Glutamatergic neuron (in vitro differentiated cells): ENCODE results near the gene SYT9. TPM values are rescaled to one million over a fixed set of nuclear protein-coding genes. Genes with fewer than 3 reads are reported as not detected.
A peak's percentile ranks its signal among the peaks of the same experiment; 100 is the strongest.

ENCODE experiments used
- DNase-seq: peaks from one replicate; pipeline ENCODE4 v3.0.0; 2022
- H3K27ac Mint-ChIP-seq: one replicate; pipeline ENCODE4 v1.8.0; 2020; ENCODE audit warnings: mild to moderate bottlenecking, mixed read lengths, inconsistent platforms; ENCODE audit not compliant: unreplicated experiment
- H3K27me3 Mint-ChIP-seq: one replicate; pipeline ENCODE4 v1.8.0; 2020; ENCODE audit warnings: mild to moderate bottlenecking, moderate library complexity, mixed read lengths, inconsistent platforms; ENCODE audit not compliant: unreplicated experiment
- H3K36me3 Mint-ChIP-seq: one replicate; pipeline ENCODE4 v1.8.0; 2020; ENCODE audit warnings: mild to moderate bottlenecking, mixed read lengths, inconsistent platforms; ENCODE audit not compliant: unreplicated experiment
- H3K4me1 Mint-ChIP-seq: one replicate; pipeline ENCODE4 v1.8.0; 2020; ENCODE audit warnings: mild to moderate bottlenecking, low read depth, mixed read lengths, inconsistent platforms; ENCODE audit not compliant: unreplicated experiment
- H3K4me3 Mint-ChIP-seq: one replicate; pipeline ENCODE4 v1.8.0; 2020; ENCODE audit warnings: mild to moderate bottlenecking, mixed read lengths, inconsistent platforms; ENCODE audit not compliant: unreplicated experiment
- H3K9me3 Mint-ChIP-seq: one replicate; pipeline ENCODE4 v1.8.0; 2020; ENCODE audit warnings: mild to moderate bottlenecking, moderate library complexity, mixed read lengths, inconsistent platforms; ENCODE audit not compliant: unreplicated experiment
- total RNA-seq: library from RNA; stranded (reverse); fragmentation: NEBNext Ultra II Directional; extraction: Animal tissue kit (Norgen Biotek cat#: 25700); gene quantifications from one replicate; pipeline ENCODE4 v1.2.1, GENCODE V29; 2021; ENCODE audit not compliant: unreplicated experiment
- TF ChIP-seq, protein P1 (sequence below): fragments of 200-600 bp; sonication (generic); IDR thresholded peaks from one replicate; pipeline ENCODE4 v1.5.0; 2021; ENCODE audit not compliant: partially characterized antibody, unreplicated experiment

SYT9 gene
- total RNA-seq, 1 donor from 2014 or later, result 3.7 TPM

DNA sequence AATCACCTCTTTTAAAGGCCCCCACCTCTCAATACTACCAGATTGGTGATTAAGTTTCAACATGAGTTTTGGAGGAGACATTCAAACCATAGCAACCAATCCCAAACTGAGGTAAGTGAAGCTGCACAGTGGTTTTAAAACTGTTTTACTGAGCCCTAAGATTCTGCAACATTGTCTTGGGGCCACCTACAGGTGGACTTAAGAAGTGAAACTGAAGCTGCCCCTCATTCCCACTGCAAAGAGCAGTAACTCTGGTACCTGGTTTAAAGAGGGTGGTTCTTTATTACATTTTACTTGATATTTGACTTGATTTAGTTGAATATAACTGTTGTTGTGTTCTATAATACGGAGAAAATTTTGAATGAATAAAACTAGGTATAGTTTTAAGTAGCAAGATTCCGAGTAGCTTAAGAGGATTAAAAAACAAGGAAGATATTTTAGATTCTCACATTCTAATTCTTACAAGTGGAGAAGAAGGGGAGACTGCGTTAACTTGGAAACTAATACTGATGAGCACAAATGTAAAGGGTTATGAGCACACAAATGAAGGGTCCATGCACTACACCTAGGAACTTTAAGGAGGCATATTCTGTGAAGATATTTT lies 26.7 kb downstream of the SYT9 start:
- peaks cover 11% of the 10 kb centered on the region for H3K4me1 Mint-ChIP-seq
- H3K27me3 Mint-ChIP-seq, result peaks cover 5% of the 10 kb centered on the region
- no peak overlapping the region for H3K27ac Mint-ChIP-seq
- H3K4me3 Mint-ChIP-seq, result no peak overlapping the region
- peaks cover 4% of the 10 kb centered on the region for H3K36me3 Mint-ChIP-seq
- TF ChIP-seq, protein P1, sequence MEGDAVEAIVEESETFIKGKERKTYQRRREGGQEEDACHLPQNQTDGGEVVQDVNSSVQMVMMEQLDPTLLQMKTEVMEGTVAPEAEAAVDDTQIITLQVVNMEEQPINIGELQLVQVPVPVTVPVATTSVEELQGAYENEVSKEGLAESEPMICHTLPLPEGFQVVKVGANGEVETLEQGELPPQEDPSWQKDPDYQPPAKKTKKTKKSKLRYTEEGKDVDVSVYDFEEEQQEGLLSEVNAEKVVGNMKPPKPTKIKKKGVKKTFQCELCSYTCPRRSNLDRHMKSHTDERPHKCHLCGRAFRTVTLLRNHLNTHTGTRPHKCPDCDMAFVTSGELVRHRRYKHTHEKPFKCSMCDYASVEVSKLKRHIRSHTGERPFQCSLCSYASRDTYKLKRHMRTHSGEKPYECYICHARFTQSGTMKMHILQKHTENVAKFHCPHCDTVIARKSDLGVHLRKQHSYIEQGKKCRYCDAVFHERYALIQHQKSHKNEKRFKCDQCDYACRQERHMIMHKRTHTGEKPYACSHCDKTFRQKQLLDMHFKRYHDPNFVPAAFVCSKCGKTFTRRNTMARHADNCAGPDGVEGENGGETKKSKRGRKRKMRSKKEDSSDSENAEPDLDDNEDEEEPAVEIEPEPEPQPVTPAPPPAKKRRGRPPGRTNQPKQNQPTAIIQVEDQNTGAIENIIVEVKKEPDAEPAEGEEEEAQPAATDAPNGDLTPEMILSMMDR, result peak; percentile 81
- peaks cover 3% of the 10 kb centered on the region for H3K9me3 Mint-ChIP-seq
- peak; percentile 35 for DNase-seq

DNA sequence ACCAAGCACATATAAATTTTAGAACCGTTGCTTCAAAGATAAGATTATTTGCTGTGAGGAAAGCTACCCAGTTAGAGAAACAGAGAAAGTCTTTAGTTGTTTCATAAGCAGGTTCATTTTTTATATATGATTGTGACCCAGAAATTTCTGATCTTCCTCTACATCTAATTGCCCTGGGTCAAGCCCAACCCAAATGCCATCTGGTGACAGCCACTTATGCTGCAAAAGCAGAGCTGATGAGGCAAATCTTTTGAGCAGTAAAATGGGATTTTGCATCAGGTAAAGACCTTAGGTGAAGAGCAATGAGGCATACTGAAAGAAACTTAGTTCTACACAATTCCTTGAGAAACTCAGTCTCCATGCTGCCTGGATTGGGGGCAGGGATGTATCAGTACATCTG lies 28.0 kb downstream of the SYT9 start:
- Mint-ChIP-seq H3K27me3 (peaks cover 5% of the 10 kb centered on the region), H3K36me3 (peaks cover 6% of the 10 kb centered on the region), H3K9me3 (peaks cover 3% of the 10 kb centered on the region), H3K4me3 (no peak overlapping the region), H3K27ac (no peak overlapping the region), H3K4me1 (peaks cover 11% of the 10 kb centered on the region)
- DNase-seq, result no peak
- TF ChIP-seq, protein P1, result no peak

DNA sequence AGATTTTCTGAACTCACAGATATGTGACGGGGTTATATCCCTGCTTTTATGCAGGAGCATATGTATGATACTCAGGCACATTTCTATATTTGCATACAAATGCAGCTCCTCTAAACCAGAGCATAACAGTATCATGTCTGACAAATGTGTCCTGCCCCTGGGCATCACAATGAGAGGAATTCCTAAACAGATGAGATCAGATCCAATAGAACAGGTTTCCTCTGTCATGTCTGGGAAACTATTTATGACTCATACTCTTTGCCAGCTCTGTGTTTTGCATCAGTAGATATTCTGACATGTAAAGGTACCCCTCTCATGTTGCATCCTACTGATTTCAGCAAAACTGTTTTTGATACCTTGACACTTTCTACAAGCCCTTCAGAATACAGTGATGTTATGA lies 29.4 kb downstream of the SYT9 start:
- Mint-ChIP-seq H3K9me3 (peaks cover 4% of the 10 kb centered on the region), H3K27ac (no peak overlapping the region), H3K27me3 (no peaks in the 10 kb centered on the region), H3K36me3 (peaks cover 7% of the 10 kb centered on the region), H3K4me1 (no peaks in the 10 kb centered on the region), H3K4me3 (no peak overlapping the region)
- TF ChIP-seq, protein P1, result no peak
- no peak for DNase-seq

DNA sequence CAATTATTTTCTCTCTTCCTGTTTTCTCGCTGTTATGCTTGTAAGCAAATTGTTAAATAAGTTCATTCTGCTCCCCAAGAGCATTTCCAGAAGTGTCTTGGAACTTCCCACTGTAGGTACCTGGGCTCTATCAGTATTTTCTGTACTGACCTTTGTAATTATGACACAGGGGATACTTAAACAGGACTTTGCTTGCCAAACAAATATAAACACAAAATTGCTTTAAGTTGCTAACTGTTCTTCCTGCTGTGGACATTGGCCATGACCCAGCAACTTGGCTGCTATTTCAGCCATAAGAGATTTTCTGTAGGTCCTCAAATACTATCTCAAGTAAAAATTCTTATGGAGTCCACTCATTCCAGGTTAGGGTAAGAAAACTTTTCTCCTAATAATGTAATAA lies 30.1 kb downstream of the SYT9 start:
- Mint-ChIP-seq H3K27me3 (peaks cover 2% of the 10 kb centered on the region), H3K36me3 (peaks cover 12% of the 10 kb centered on the region), H3K4me1 (no peaks in the 10 kb centered on the region), H3K27ac (no peak overlapping the region), H3K9me3 (peaks cover 8% of the 10 kb centered on the region), H3K4me3 (no peak overlapping the region)
- DNase-seq, result no peak
- TF ChIP-seq, protein P1, result no peak

DNA sequence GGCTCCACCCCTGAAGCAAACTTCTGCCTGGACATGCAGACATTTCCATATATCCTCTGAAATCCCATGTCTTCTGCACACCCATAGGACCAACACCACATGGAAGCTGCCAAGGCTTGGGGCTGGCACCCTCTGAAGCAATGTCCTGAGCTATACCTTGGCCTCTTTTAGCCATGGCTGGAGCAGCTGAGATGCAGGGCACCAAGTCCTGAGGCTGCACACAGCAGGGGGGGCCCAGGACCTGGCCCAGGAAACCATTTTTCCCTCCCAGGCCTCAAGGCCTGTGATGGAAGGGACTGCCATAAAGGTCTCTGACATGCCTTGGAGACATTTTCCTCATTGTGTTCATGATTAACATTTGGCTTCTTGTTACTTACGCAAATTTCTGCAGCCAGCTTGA lies 34.5 kb downstream of the SYT9 start:
- peaks cover 14% of the 10 kb centered on the region for H3K36me3 Mint-ChIP-seq
- no peak overlapping the region for H3K4me3 Mint-ChIP-seq
- no peak overlapping the region for H3K27ac Mint-ChIP-seq
- no peak for DNase-seq
- TF ChIP-seq, protein P1, result no peak
- H3K4me1 Mint-ChIP-seq, result no peaks in the 10 kb centered on the region
- peaks cover 10% of the 10 kb centered on the region for H3K9me3 Mint-ChIP-seq
- H3K27me3 Mint-ChIP-seq, result peaks cover 2% of the 10 kb centered on the region
